Right lobe of liver (tissue), 4 donors: Measurements from ENCODE around the gene NSG1.

ENCODE experiments used
- POLR2A ChIP-seq: fragments of 450-650 bp; IDR thresholded peaks from one replicate; pipeline ENCODE4 v1.6.1; 2017; ENCODE audit warnings: antibody characterized with exemption, mild to moderate bottlenecking
- TF ChIP-seq, protein P1 (sequence below), 4 donors: fragments of 200-600 bp in 3 of 4; fragments of 450-650 bp in 1 of 4; IDR thresholded peaks; one replicate each; pipeline versions ENCODE4 v1.5.1 to v1.8.0; 2016 to 2022; ENCODE audit warnings: antibody characterized with exemption in 4 of 4, mild to moderate bottlenecking in 2 of 4
- donor health status: DM: no; HTN: no; CAD: no.
- donor health status: DM: no; HTN: no; CAD: no.
- donor health status: DM: no; HTN: yes; CAD: no.

DNA sequence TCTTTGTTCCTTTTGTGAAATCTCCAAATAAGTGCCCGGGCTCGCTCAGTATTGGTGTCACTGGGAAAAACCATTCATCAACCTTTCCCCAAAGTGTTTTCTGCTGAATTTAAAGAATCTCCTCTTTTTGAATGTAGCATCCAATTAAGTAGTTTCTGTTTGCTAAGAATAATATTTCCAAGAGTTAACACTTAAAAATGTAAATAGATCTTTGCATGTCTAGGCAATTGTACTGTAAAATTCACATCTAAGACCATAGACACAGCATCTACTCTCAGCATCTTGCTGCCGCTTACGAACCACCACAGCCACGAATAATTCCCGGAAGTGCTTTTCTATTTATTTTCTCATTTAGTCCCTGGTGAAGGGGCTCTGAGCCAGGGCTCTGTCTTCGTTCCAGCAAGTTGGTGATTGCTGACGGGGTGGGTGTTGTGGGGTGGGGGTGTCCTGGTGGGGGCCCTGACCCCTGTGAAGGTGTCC, 1.4 kb downstream of the NSG1 start:
- no peak for TF ChIP-seq POLR2A
- TF ChIP-seq, protein P1, sequence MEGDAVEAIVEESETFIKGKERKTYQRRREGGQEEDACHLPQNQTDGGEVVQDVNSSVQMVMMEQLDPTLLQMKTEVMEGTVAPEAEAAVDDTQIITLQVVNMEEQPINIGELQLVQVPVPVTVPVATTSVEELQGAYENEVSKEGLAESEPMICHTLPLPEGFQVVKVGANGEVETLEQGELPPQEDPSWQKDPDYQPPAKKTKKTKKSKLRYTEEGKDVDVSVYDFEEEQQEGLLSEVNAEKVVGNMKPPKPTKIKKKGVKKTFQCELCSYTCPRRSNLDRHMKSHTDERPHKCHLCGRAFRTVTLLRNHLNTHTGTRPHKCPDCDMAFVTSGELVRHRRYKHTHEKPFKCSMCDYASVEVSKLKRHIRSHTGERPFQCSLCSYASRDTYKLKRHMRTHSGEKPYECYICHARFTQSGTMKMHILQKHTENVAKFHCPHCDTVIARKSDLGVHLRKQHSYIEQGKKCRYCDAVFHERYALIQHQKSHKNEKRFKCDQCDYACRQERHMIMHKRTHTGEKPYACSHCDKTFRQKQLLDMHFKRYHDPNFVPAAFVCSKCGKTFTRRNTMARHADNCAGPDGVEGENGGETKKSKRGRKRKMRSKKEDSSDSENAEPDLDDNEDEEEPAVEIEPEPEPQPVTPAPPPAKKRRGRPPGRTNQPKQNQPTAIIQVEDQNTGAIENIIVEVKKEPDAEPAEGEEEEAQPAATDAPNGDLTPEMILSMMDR (IDR thresholded peaks at IDR 0.05) = no peak
